ENCODE measurements around the gene NAT14. TPM values are rescaled to one million over a fixed set of nuclear protein-coding genes. Genes with fewer than 3 reads are reported as not detected.

NAT14 gene
- polyA plus RNA-seq, 1 of the 3 experiments (the other 2 are of a cell fraction), result 89.9 TPM

GRCh38 chr19:55471266-55471665, 13.7 kb upstream of the NAT14 start:
- 89% methylated on average over 12 of the region's 13 CpGs for WGBS (ENCODE audit: low lambda C conversion rate)
- no peaks in the 10 kb centered on the region for H4K20me1 ChIP-seq (ENCODE audit: insufficient read depth)
- DNase-seq, result no peak
- peaks cover 5 to 6% of the 10 kb centered on the region in 2 experiments; a peak in 2 of 4 replicates for H3K4me1 ChIP-seq (ENCODE audit: control insufficient read depth in 1 of 2, insufficient read depth in 2 of 2, low read depth in 1 of 2, low read length in 1 of 2)
- H3F3A ChIP-seq (replicated peaks; ENCODE audit: insufficient read depth), result peaks cover 17% of the 10 kb centered on the region
- H3K27ac ChIP-seq (ENCODE audit: low read depth in 2 of 2, low read length in 1 of 2), result no peak overlapping the region
- no peak overlapping the region for H3K4me2 ChIP-seq
- no peak for TF ChIP-seq ELF1 (IDR thresholded peaks at IDR 0.05)
- TF ChIP-seq USF2 (IDR thresholded peaks at IDR 0.05; ENCODE audit: borderline replicate concordance, low read depth, low read length), result no peak
- H3K9me2 ChIP-seq, result no peaks in the 10 kb centered on the region
- CTCF ChIA-PET, result interaction anchor here (1.4 kb wide), 1 partner anchor 33 kb away, joined by 12 read pairs; no protein-coding TSS in a partner anchor
- no peaks in the 10 kb centered on the region for H3K27me3 ChIP-seq (ENCODE audit: insufficient read depth)
- H3K9ac ChIP-seq, result no peak overlapping the region
- no peaks in the 10 kb centered on the region for H3K36me3 ChIP-seq (replicated peaks in 1 of 2; ENCODE audit: control insufficient read depth in 1 of 2, insufficient read depth in 2 of 2, low read length in 1 of 2)
- H3K4me3 ChIP-seq (ENCODE audit: low read depth in 2 of 2, low read length in 1 of 2), result no peak overlapping the region
- POLR2A ChIA-PET, result no interaction called here
- no peaks in the 10 kb centered on the region for H3K79me2 ChIP-seq (ENCODE audit: insufficient read depth)
- no peaks in the 10 kb centered on the region for H3K9me3 ChIP-seq
- H2AFZ ChIP-seq (ENCODE audit: low read depth), result no peak overlapping the region

GRCh38 chr19:55472463-55472862, 12.5 kb upstream of the NAT14 start:
- Histone ChIP-seq H3K27ac (ENCODE audit: low read depth in 2 of 2, low read length in 1 of 2) (no peak overlapping the region), H4K20me1 (ENCODE audit: insufficient read depth) (no peaks in the 10 kb centered on the region), H2AFZ (ENCODE audit: low read depth) (peak overlapping the region; percentile 23; the same call in 1 of the 2 replicates)

GRCh38 chr19:55473225-55474012, 11.6 kb upstream of the NAT14 start:
- Histone ChIP-seq H4K20me1 (ENCODE audit: insufficient read depth) (no peaks in the 10 kb centered on the region), H3K79me2 (ENCODE audit: insufficient read depth) (peaks cover 13% of the 10 kb centered on the region; the same call in 1 of the 2 replicates), H3K9ac (no peak overlapping the region), H3K27me3 (ENCODE audit: insufficient read depth) (no peaks in the 10 kb centered on the region), H3K4me1 (ENCODE audit: control insufficient read depth in 1 of 2, insufficient read depth in 2 of 2, low read depth in 1 of 2, low read length in 1 of 2) (peaks cover 11 to 14% of the 10 kb centered on the region in 2 experiments; a peak in 2 of 4 replicates), H3F3A (replicated peaks; ENCODE audit: insufficient read depth) (peaks cover 11% of the 10 kb centered on the region), H3K27ac (ENCODE audit: low read depth in 2 of 2, low read length in 1 of 2) (no peak overlapping the region), H2AFZ (ENCODE audit: low read depth) (no peak overlapping the region), H3K9me3 (no peaks in the 10 kb centered on the region), H3K36me3 (replicated peaks in 1 of 2; ENCODE audit: control insufficient read depth in 1 of 2, insufficient read depth in 2 of 2, low read length in 1 of 2) (no peaks in the 10 kb centered on the region), H3K9me2 (no peaks in the 10 kb centered on the region), H3K4me3 (ENCODE audit: low read depth in 2 of 2, low read length in 1 of 2) (no peak overlapping the region), H3K4me2 (no peak overlapping the region)
- no peak for TF ChIP-seq CHD2 (IDR thresholded peaks at IDR 0.05; ENCODE audit: low read length, partially characterized antibody)
- 85% methylated on average over 15 of the region's 16 CpGs for WGBS (ENCODE audit: low lambda C conversion rate)
- no peak for DNase-seq
- ChIA-PET POLR2A (no interaction called here), CTCF (interaction anchor here (0.6 to 7.8 kb wide), 3 partner anchors 13 to 31 kb away, joined by 4 to 46 read pairs (median 5); no protein-coding TSS in a partner anchor)

More at GRCh38 chr19:55472463-55472862, 12.5 kb upstream of the NAT14 start:
- Histone ChIP-seq H3F3A (replicated peaks; ENCODE audit: insufficient read depth) (peaks cover 11% of the 10 kb centered on the region), H3K4me1 (ENCODE audit: control insufficient read depth in 1 of 2, insufficient read depth in 2 of 2, low read depth in 1 of 2, low read length in 1 of 2) (peaks cover 5 to 6% of the 10 kb centered on the region in 2 experiments; a peak in 2 of 4 replicates), H3K9ac (no peak overlapping the region), H3K79me2 (ENCODE audit: insufficient read depth) (peaks cover 3% of the 10 kb centered on the region; the same call in 1 of the 2 replicates), H3K9me2 (no peaks in the 10 kb centered on the region), H3K4me3 (ENCODE audit: low read depth in 2 of 2, low read length in 1 of 2) (no peak overlapping the region), H3K36me3 (replicated peaks in 1 of 2; ENCODE audit: control insufficient read depth in 1 of 2, insufficient read depth in 2 of 2, low read length in 1 of 2) (no peaks in the 10 kb centered on the region), H3K9me3 (no peaks in the 10 kb centered on the region), H3K27me3 (ENCODE audit: insufficient read depth) (no peaks in the 10 kb centered on the region), H3K4me2 (no peak overlapping the region)
- CTCF ChIA-PET, result no interaction called here
- POLR2A ChIA-PET, result no interaction called here
- DNase-seq, result no peak
- WGBS (ENCODE audit: low lambda C conversion rate), result 89% methylated on average over 5 of the region's 8 CpGs
- TF ChIP-seq GABPA (IDR thresholded peaks at IDR 0.05; ENCODE audit: low read depth) (peak; percentile 78), POLR2AphosphoS5 (IDR thresholded peaks at IDR 0.05; ENCODE audit: low read depth, low read length) (no peak), USF2 (IDR thresholded peaks at IDR 0.05; ENCODE audit: borderline replicate concordance, low read depth, low read length) (no peak), ELF1 (IDR thresholded peaks at IDR 0.05) (peak; percentile 64)

All from SK-N-SH (cell line).